Myocyte (in vitro differentiated cells): ENCODE measurements around the gene JAZF1. TPM values are rescaled to one million over a fixed set of nuclear protein-coding genes. Genes with fewer than 3 reads are reported as not detected.
"Not testable (repeated sequence)": the region's sequence is repeated elsewhere in the genome, so short reads cannot be mapped to it uniquely, and the experiment has no call there.

Source experiments
- DNase-seq: peaks from one replicate; pipeline ENCODE4 v3.0.0-alpha.2; 2012; ENCODE audit warnings: low read depth
- total RNA-seq: library from RNA; depleted of rRNA; stranded (reverse); fragments of >200 nt; gene quantifications from 2 replicates; pipeline ENCODE4 v1.2.3, GENCODE V29; 2014

JAZF1 gene
- total RNA-seq, 1 donor from 2014 or later, result 9.3 TPM

- no peak for DNase-seq
Measured at GRCh38 chr7:28016297-28016696, 164.3 kb downstream of the JAZF1 start.

DNA sequence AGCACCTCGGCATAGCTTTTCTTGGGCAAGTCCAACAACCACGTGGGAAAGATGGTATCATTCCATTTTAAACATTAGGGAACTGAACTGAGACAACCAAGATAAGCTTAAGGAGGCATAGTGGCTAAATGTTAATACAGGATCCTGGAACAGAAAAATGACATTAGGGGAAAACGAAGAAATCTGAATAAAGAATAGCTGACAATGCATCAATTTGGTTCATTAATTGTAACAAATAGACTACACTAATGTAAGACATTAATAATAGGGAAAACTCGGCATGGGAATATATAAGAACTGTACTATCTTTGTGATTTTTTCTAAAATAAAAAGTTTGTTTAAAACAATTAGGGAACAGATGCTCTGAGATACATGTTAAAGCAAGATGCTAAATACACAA lies 165.4 kb downstream of the JAZF1 start:
- DNase-seq, result no peak

DNA sequence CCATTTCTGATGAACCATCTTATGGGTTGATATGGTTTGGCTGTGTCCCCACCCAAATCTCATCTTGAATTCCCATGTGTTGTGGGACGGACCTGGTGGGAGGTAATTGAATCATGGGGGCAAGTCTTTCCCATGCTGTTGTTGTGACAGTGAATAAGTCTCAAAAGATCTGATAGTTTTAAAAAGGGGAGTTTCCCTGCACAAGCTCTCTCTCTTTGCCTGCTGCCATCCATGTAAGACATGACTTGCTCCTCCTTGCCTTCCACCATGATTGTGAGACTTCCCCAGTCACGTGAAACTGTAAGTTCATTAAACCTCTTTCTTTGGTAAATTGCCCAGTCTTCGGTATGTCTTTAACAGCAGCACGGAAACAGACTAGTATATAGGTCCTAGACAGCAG lies 166.3 kb downstream of the JAZF1 start:
- DNase-seq, result not testable (repeated sequence)

DNA sequence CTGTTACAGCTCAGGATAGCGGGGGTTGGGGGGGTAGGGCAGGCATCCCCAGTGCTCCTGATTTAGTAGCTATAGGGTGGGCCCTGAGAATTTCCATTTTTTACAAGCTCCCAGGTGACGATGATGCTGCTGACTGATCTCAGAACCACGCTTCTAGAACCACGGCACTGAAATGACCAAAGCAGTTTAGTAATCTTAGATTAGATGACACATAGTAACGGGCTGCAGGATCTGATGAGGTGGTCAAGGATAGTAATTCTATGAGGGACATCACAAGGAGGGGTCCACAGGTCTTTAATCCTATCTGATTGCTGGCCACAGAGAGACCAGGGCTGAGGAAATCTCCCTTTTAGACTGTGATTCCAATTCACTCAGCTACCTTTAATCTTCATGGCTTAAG lies 167.2 kb downstream of the JAZF1 start:
- DNase-seq, result no peak

DNA sequence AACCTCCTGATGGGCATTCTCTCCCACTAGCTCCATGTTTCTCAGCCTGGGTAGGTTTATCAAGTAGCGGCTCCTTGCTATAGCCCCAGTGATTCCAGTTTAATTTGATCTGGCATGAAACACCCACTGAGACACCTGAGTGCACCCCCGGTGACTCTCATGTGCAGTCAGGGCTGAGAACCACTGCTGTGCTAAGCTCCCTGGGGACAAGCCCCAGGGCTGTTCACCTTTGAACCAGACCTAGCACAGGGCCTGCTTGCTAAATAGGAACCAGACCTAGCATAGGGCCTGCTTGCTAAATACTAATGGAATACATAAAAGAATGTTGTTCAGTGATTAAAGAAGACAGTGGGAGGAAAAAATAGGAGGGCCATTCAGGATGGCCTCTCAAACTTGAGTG lies 167.6 kb downstream of the JAZF1 start:
- no peak for DNase-seq

- no peak for DNase-seq
Measured at GRCh38 chr7:28008911-28009310, 171.7 kb downstream of the JAZF1 start.

- no peak for DNase-seq
Measured at GRCh38 chr7:28008171-28008570, 172.4 kb downstream of the JAZF1 start.

GRCh38 chr7:28006491-28006890 lies 174.1 kb downstream of the JAZF1 start:
- DNase-seq, result no peak

DNA sequence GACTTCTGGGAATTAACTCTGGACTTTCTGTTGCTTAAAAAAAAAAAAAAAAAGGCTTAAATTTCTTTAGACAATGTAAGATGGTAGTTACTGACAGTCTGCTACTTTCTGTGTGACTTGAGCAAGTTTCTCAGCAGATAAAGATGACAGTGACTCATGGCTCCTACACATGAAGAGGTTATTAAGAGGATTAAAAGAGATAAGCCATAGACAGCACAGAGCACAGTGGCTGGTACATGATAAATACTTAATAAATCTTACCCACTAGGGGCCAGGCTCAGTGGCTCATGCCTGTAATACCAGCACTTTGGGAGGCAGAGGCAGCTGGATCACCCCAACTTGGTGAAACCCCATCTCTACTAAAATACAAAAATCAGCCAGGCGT lies 174.8 kb downstream of the JAZF1 start:
- DNase-seq, result peak; percentile 25

DNA sequence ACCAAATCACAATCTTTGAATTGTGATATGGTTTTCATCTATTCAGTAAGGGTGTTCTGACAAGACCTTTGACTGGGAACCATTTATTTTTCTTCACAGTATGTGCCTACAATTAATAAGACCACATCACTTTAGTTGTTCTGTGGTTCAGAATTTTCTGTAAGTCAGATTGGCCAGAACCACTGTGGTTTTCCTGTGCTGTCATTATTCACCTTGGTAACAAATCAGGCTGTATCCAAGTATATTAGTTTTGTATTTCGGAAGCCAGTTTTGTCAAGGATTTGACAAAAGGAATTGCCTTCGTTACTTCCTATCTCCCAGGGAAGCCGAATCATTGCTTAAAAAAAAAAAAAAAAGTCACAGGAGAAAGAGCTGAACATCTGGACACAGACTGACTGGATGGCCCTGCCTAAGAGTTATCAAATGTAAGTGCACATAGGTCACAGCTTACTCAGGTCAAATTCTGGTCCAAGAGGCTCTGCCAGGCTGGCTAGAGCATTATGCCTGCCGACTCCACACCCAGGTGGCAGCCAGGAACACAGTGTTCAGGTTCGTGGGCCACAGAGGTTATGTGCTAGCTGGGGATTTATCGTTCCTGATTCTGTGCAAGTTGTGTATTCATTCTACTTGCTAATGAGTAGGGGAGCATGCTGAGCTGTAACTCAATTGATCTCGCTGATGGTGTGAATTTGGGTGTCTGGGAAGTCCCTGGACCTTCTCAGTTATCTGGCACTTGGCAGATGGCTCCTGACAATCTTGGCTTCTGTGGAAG lies 175.3 kb downstream of the JAZF1 start:
- peak; percentile 32 for DNase-seq

GRCh38 chr7:28003408-28003807 lies 177.2 kb downstream of the JAZF1 start:
- DNase-seq, result no peak

DNA sequence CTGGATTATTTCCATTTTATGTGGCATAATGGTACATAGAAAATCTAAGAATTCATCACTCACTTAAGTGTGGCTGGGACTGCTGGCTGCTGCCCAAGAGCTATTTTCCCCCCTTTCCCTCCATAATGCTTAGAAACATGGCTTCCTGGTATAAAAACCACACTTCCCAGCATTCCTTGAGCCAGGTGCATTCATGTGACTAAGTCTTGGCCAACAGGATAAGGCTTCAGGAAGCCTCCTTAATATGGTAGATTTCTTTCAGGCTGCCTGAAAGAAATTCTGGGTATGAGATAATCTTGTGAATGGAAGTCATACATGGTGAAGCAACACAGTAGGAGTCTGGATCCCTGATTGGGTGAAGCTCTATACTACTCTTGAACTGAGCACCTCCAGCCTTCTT lies 178.0 kb downstream of the JAZF1 start:
- no peak for DNase-seq

DNA sequence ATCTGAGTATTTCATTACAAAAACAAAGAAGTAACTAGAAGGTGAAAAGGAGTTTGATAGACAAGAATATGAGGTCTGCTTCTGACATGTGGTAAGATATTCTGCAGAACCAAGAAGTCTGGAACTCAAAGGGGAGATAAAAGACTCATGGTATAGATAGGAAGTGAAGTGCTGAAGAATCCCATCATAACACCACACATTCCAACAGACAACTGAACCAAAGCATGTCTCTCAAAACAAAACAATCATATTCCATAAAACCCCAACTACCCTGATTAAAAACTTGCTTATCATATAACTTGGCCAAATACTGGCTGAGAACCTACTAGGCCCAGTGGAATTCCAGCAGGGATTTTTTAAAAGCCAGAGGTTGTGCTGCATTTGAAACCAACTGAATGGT lies 178.7 kb downstream of the JAZF1 start:
- no peak for DNase-seq

GRCh38 chr7:27999829-28000228 lies 180.8 kb downstream of the JAZF1 start:
- no peak for DNase-seq

DNA sequence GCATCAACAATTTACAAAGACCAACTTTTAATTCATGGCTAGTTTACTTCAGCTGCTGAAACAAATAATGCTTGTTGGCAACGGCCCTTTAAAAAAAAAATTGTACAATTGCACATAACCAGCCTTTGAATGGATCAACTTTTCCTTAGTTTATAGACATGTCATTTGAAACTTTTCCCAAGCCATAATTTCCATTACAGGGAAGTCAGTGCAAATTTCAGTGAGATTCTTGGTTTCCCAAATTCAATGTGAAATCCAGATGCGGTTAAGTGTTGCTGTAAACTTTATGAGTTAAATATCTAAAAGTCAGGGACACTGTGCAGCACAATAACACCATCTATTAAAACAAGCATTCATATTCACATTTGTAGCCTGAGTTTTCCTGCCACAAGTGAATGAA lies 182.2 kb downstream of the JAZF1 start:
- no peak for DNase-seq

GRCh38 chr7:27997188-27997707 lies 183.3 kb downstream of the JAZF1 start:
- no peak for DNase-seq

GRCh38 chr7:27996141-27996540 lies 184.5 kb downstream of the JAZF1 start:
- no peak for DNase-seq

- DNase-seq, result no peak
Measured at GRCh38 chr7:27995228-27995627, 185.4 kb downstream of the JAZF1 start.

DNA sequence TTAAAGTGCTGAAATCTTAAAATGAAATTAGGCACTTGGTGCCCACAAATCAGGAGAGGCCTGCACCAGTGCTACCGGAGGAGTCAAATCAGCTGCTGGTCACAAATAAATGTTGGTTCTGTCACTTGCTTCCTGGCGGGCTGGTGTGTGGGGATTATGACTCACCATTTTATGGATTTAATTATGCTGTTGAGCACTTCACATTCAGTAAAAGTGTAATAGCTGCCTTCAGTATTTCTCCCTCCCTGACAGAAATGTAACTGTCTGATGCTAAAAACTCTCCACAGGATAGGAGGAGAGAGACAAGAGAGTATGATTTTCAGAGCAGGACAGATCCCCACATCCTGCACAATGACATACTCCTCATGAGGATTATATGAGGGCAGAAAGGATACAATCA lies 186.0 kb downstream of the JAZF1 start:
- DNase-seq, result peak; percentile 77

DNA sequence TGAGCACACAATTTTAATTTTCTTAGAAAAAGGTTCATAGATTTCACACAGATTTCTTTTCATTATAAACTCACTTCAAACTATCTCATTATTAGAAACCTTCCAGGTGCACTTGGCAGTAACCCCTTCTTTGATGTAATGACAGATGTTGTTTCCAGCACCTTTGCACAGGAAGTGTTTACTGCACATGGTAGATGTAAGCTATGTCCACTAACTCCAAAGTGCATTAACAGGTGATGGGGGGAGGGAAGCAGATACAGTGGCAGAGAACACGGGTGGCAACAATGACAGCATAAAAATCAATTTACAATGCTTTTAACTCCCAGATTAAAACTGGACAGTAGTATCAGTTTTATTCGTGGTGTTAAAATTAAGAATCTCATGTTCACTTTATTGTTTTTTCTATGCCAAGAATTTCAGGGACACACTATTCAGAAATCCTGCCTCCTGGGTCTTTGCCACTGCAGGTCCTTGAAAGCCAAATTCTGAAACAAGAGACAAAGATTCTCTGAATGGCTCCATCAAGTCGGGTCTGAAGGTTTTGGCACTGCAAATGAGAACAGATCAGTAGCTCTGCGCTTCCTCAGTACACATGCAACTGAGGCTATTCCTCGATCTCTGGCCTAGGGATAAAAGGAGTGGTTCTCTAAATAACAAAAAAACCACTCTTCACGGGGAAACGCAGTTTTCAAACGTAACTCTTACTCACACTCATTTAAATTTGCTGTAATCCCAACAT lies 187.7 kb downstream of the JAZF1 start:
- DNase-seq, result no peak

DNA sequence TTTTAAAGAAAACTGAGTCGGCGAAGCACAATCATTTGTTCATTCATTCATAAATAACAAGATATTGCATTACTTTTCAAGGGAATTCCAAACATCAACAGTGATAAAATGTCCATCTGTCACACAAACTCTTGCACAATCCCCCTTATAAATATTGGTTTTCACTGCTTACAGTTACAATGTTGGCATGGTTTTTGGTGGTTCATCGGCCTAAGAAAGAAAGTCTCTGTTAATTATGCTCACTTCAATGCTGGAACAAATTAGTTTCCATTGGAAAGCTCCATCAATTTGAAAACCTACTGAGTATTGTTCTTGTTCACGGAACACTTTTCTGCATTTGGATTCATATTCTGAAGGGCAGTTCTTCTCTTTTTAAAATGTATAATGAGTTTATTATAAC lies 188.5 kb downstream of the JAZF1 start:
- DNase-seq, result peak; percentile 21

DNA sequence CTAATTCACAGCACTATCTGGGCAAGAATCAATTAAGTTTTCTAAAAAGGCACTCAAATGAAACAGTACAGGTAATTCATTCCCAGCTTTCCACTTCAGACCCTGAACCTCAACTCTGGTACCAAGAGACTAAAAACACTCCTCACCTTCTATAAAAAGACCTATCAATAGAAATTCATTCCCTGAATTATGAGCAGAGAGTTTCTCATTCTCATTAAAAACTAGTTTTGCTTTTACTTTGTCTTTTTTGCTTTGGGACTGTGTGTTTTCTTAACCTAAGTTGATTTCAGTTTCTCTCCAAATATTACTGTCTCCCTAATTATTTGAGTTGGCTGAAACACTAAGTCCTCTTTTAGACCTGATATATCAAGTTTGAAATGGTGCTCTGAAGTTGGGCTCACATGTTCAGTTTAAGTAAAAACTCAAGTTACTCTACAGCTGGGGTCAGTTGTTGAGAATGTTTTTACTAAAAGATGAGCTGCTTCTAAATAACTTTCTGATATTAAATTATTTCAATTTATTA lies 189.5 kb downstream of the JAZF1 start:
- no peak for DNase-seq
